OCI-LY3 (cell line): ENCODE data around the gene FREY1.

Experiments
- CTCF ChIP-seq: fragments of 200-600, 300-600 bp; sonication (generic); IDR thresholded peaks from 2 replicates; pipeline ENCODE4 v1.5.1; 2014; ENCODE audit warnings: antibody characterized with exemption, low read length, low read depth
- EZH2phosphoT487 ChIP-seq: fragments of 200-600 bp; shearing (Covaris generic); IDR thresholded peaks from 2 replicates; pipeline ENCODE4 v1.6.1; 2018; ENCODE audit warnings: antibody characterized with exemption, mixed run types, low read depth

GRCh38 chr11:45945397-45945999 is 38.4 kb upstream of the FREY1 start:
- TF ChIP-seq CTCF = no peak
- TF ChIP-seq EZH2phosphoT487 = no peak
